Measurements from ENCODE around the gene CALM3.

- TF ChIP-seq CTCF (IDR thresholded peaks at IDR 0.05) (no peak), EZH2phosphoT487 (IDR thresholded peaks at IDR 0.05) (no peak)
Measured at GRCh38 chr19:46585539-46585938, 15.6 kb upstream of the CALM3 start.
